ENCODE measurements around the gene HERC2. TPM values are rescaled to one million over a fixed set of nuclear protein-coding genes. Genes with fewer than 3 reads are reported as not detected.
"Not testable (repeated sequence)": the region's sequence is repeated elsewhere in the genome, so short reads cannot be mapped to it uniquely, and the experiment has no call there.

HERC2 gene
- total and polyA plus RNA-seq, 9 of the 15 experiments (the other 6 are each of a cell fraction or from before 2014, with no cell fraction given): 10.6 to 84.0 (median 42.6) TPM

GRCh38 chr15:28153492-28154119, 168.4 kb downstream of the HERC2 start:
- peaks cover 22% of the 10 kb centered on the region for H3K79me2 ChIP-seq (ENCODE audit: control insufficient read depth, insufficient read depth, low read length)
- ATAC-seq (no peak), DNase-seq (ENCODE audit: extremely low read depth in 1 of 4, low spot score in 3 of 4) (no peak), FAIRE-seq (no peak)
- TF ChIP-seq SMARCB1 (IDR thresholded peaks at IDR 0.05; ENCODE audit: insufficient read length, low read depth): no peak
- TF ChIP-seq POU5F1 (IDR thresholded peaks at IDR 0.05; ENCODE audit: borderline replicate concordance, low read depth, low read length, partially characterized antibody): no peak
- no peak for TF ChIP-seq HOMEZ (CRISPR knock-in tag; IDR thresholded peaks at IDR 0.05)
- TF ChIP-seq, protein P1, sequence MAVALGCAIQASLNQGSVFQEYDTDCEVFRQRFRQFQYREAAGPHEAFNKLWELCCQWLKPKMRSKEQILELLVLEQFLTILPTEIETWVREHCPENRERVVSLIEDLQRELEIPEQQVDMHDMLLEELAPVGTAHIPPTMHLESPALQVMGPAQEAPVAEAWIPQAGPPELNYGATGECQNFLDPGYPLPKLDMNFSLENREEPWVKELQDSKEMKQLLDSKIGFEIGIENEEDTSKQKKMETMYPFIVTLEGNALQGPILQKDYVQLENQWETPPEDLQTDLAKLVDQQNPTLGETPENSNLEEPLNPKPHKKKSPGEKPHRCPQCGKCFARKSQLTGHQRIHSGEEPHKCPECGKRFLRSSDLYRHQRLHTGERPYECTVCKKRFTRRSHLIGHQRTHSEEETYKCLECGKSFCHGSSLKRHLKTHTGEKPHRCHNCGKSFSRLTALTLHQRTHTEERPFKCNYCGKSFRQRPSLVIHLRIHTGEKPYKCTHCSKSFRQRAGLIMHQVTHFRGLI (CRISPR knock-in tag; IDR thresholded peaks at IDR 0.05): no peak
- TF ChIP-seq NBN (IDR thresholded peaks at IDR 0.05; ENCODE audit: low read depth): no peak
- no peak for TF ChIP-seq SP2 (IDR thresholded peaks at IDR 0.05; ENCODE audit: extremely low read depth, low read depth, low read length, poor library complexity, severe bottlenecking)
- no peak for TF ChIP-seq CBX5 (IDR thresholded peaks at IDR 0.05; ENCODE audit: borderline replicate concordance, low read depth)
- TF ChIP-seq ZNF584 (CRISPR knock-in tag; IDR thresholded peaks at IDR 0.05; ENCODE audit: low read depth): no peak
- no peak for TF ChIP-seq ZC3H11A (IDR thresholded peaks at IDR 0.05; ENCODE audit: low read depth, low read length)
- TF ChIP-seq PHB (CRISPR knock-in tag; IDR thresholded peaks at IDR 0.05): no peak
- no peak for TF ChIP-seq BRCA1 (IDR thresholded peaks at IDR 0.05)
- TF ChIP-seq BRCA1 (CRISPR knock-in tag; IDR thresholded peaks at IDR 0.05): no peak
- no peaks in the 10 kb centered on the region for H3K27me3 ChIP-seq (ENCODE audit: control insufficient read depth in 2 of 2, insufficient read depth in 2 of 2, low read length in 2 of 2)
- H3K27ac ChIP-seq (ENCODE audit: extremely low read depth, low read depth, low read length): no peak overlapping the region
- peaks cover 4% of the 10 kb centered on the region; the same call in 1 of the 2 replicates for H3K9me3 ChIP-seq (replicated peaks; ENCODE audit: control insufficient read depth, insufficient read depth, low read depth, low read length)
- H3K9me1 ChIP-seq (ENCODE audit: control insufficient read depth, insufficient read depth, low read length): no peaks in the 10 kb centered on the region
- 91% methylated on average over 12 of the region's 13 CpGs for WGBS (ENCODE audit: insufficient coverage, low coverage, missing lambda C conversion rate)
- ChIA-PET POLR2A (interaction anchor here (1.3 kb wide), 1 partner anchor 14 kb away, joined by 4 read pairs; no protein-coding TSS in a partner anchor), CTCF (ENCODE audit: low intra/inter-chr PET ratio) (no interaction called here)
- no peak overlapping the region for H3K4me2 ChIP-seq (ENCODE audit: insufficient read depth, low read length)
- in situ Hi-C loops (cut with MboI) (no loop called here), intact Hi-C loops (cut with micrococcal nuclease) (no loop called here)
- no peaks in the 10 kb centered on the region for H4K20me1 ChIP-seq (replicated peaks; ENCODE audit: control insufficient read depth, insufficient read depth, low read length)
- no peak overlapping the region for H3K9ac ChIP-seq (ENCODE audit: insufficient read depth in 1 of 2, low read depth in 2 of 2, low read length in 2 of 2)
- H2AFZ ChIP-seq (ENCODE audit: low read depth, low read length): no peak overlapping the region
- no peak overlapping the region for H3K4me3 ChIP-seq
- H3K36me3 ChIP-seq (ENCODE audit: control insufficient read depth, insufficient read depth, low read length): peaks cover 23% of the 10 kb centered on the region; the same call in 2 of the 3 replicates
- BruUV-seq (replicated peaks): no TSS peak
- no peaks in the 10 kb centered on the region for H3K4me1 ChIP-seq (replicated peaks in 1 of 2; ENCODE audit: control insufficient read depth in 2 of 2, insufficient read depth in 2 of 2, low read length in 2 of 2)

GRCh38 chr15:28152538-28152923, 169.4 kb downstream of the HERC2 start:
- H4K20me1 ChIP-seq (replicated peaks; ENCODE audit: control insufficient read depth, insufficient read depth, low read length); BruUV-seq (replicated peaks); intact Hi-C loops (cut with micrococcal nuclease); H3K4me1 ChIP-seq (replicated peaks in 1 of 2; ENCODE audit: control insufficient read depth in 2 of 2, insufficient read depth in 2 of 2, low read length in 2 of 2); POLR2A ChIA-PET; H3K27me3 ChIP-seq (ENCODE audit: control insufficient read depth in 2 of 2, insufficient read depth in 2 of 2, low read length in 2 of 2); H3K27ac ChIP-seq (ENCODE audit: extremely low read depth, low read depth, low read length); in situ Hi-C loops (cut with MboI); H3K9me1 ChIP-seq (ENCODE audit: control insufficient read depth, insufficient read depth, low read length); H3K4me2 ChIP-seq (ENCODE audit: insufficient read depth, low read length); CTCF ChIA-PET (ENCODE audit: low intra/inter-chr PET ratio); H3K9ac ChIP-seq (ENCODE audit: insufficient read depth in 1 of 2, low read depth in 2 of 2, low read length in 2 of 2); DNase-seq (ENCODE audit: extremely low read depth in 1 of 4, low spot score in 3 of 4); ATAC-seq; H2AFZ ChIP-seq (ENCODE audit: low read depth, low read length); FAIRE-seq; H3K4me3 ChIP-seq; H3K9me3 ChIP-seq (replicated peaks; ENCODE audit: control insufficient read depth, insufficient read depth, low read depth, low read length): not testable (repeated sequence)
- 92% methylated on average over 6 of the region's 8 CpGs for WGBS (ENCODE audit: insufficient coverage, low coverage, missing lambda C conversion rate)
- H3K79me2 ChIP-seq (ENCODE audit: control insufficient read depth, insufficient read depth, low read length): peaks cover 30% of the 10 kb centered on the region
- peaks cover 26% of the 10 kb centered on the region; the same call in 2 of the 3 replicates for H3K36me3 ChIP-seq (ENCODE audit: control insufficient read depth, insufficient read depth, low read length)
